GM18507 (cell line): ENCODE data around the gene MAMSTR.

Source experiments
- DNase-seq: peaks from one replicate; pipeline ENCODE4 v3.0.0; 2011; ENCODE audit warnings: low read depth; ENCODE audit not compliant: insufficient read length; ENCODE audit errors: extremely low spot score
- FAIRE-seq: peaks from 2 replicates; lab custom pipeline; 2011; peaks lifted over from hg19 to GRCh38; lab: Jason Lieb, UNC

The MAMSTR gene

GRCh38 chr19:48670699-48671445 lies 48.7 kb downstream of the MAMSTR start:
- FAIRE-seq: no peak
- no peak for DNase-seq

GRCh38 chr19:48669903-48670668 lies 49.4 kb downstream of the MAMSTR start:
- FAIRE-seq (no peak), DNase-seq (no peak)

- no peak for DNase-seq
- FAIRE-seq: no peak
These were observed 50.8 kb downstream of the MAMSTR start for GRCh38 chr19:48668761-48669160.

- FAIRE-seq (no peak), DNase-seq (no peak)
These were observed 51.2 kb downstream of the MAMSTR start for GRCh38 chr19:48668332-48668731.

GRCh38 chr19:48665786-48666185 lies 53.7 kb downstream of the MAMSTR start:
- DNase-seq (no peak), FAIRE-seq (no peak)

GRCh38 chr19:48664476-48664875 lies 55.0 kb downstream of the MAMSTR start:
- FAIRE-seq (no peak), DNase-seq (no peak)

- FAIRE-seq (no peak), DNase-seq (no peak)
These were observed 55.9 kb downstream of the MAMSTR start for GRCh38 chr19:48663667-48664066.
